Endothelial cell of umbilical vein (primary cell): ENCODE data around the gene PDE8B. TPM values are rescaled to one million over a fixed set of nuclear protein-coding genes. Genes with fewer than 3 reads are reported as not detected.

Experiments
- BruUV-seq: library from RNA; stranded (reverse); fragments of 400-500 nt; replicated peaks from 2 replicates; lab custom pipeline; 2021; lab: Mats Ljungman, UMichigan
- CTCF ChIA-PET: fragments of 300-600, 350-600 bp; sonication (Branson Sonifier 250); formaldehyde crosslinking; loops from one replicate; lab custom pipeline; 2021; ENCODE audit warnings: antibody characterized with exemption, inconsistent platforms; lab: Charles Lee
- POLR2A ChIA-PET: fragments of 300-600, 350-600 bp; sonication (Branson Sonifier 250); formaldehyde crosslinking; loops from one replicate; lab custom pipeline; 2021; ENCODE audit warnings: antibody characterized with exemption, inconsistent platforms; lab: Charles Lee
- DNase-seq: peaks from one replicate; pipeline ENCODE4 v3.0.0-alpha.2; 2011; ENCODE audit warnings: low read depth, low spot score
- FAIRE-seq: peaks from 2 replicates; lab custom pipeline; 2011; peaks lifted over from hg19 to GRCh38; lab: Jason Lieb, UNC
- H2AFZ ChIP-seq: 2 replicates; pipeline ENCODE4 v1.6.0; 2012; ENCODE audit warnings: low read depth, low read length, control low read depth, inconsistent platforms
- H3K27ac ChIP-seq: 2 replicates; pipeline ENCODE4 v1.5.1; 2011; ENCODE audit warnings: low read depth, mild to moderate bottlenecking, control low read depth, low read length, moderate library complexity; ENCODE audit not compliant: insufficient read depth
- H3K27me3 ChIP-seq, 2 experiments: 2 replicates each; pipeline versions ENCODE4 v1.6.0 to v1.6.1; 2011; ENCODE audit warnings: low read length in 2 of 2, mixed read lengths in 1 of 2; ENCODE audit not compliant: control insufficient read depth in 2 of 2, insufficient read depth in 2 of 2
- H3K36me3 ChIP-seq, 2 experiments: 2 replicates in 1 of 2; 3 replicates in 1 of 2; pipeline ENCODE4 v1.5.1; 2011; ENCODE audit warnings: low read length in 2 of 2, mild to moderate bottlenecking in 1 of 2, moderate library complexity in 1 of 2; ENCODE audit not compliant: control insufficient read depth in 2 of 2, insufficient read depth in 2 of 2; ENCODE audit errors: extremely low read depth in 1 of 2
- H3K4me1 ChIP-seq: 3 replicates; pipeline ENCODE4 v1.5.1; 2011; ENCODE audit warnings: mild to moderate bottlenecking, low read length; ENCODE audit not compliant: control insufficient read depth, insufficient read depth; ENCODE audit errors: extremely low read depth
- H3K4me2 ChIP-seq: 2 replicates; pipeline ENCODE4 v1.6.1; 2011; ENCODE audit warnings: low read length, control low read depth, mixed read lengths; ENCODE audit not compliant: insufficient read depth
- H3K4me3 ChIP-seq, 3 experiments: fragments of 200-600 bp in 1 of 3; sonication (generic), shearing (Covaris generic) in 1 of 3; replicated peaks in 1 of 3; 2 replicates each; pipeline ENCODE4 v1.5.1; 2011 to 2016; ENCODE audit warnings: control low read depth in 3 of 3, low read length in 3 of 3, mild to moderate bottlenecking in 2 of 3, inconsistent platforms in 1 of 3, low read depth in 1 of 3, moderate library complexity in 1 of 3; ENCODE audit not compliant: insufficient read depth in 1 of 3
- H3K79me2 ChIP-seq: 2 replicates; pipeline ENCODE4 v1.6.0; 2012; ENCODE audit warnings: low read length, inconsistent platforms; ENCODE audit not compliant: control insufficient read depth, insufficient read depth
- H3K9ac ChIP-seq: replicated peaks from 2 replicates; pipeline ENCODE3; 2011; ENCODE audit warnings: low read length, control low read depth; ENCODE audit not compliant: insufficient read depth; ENCODE audit errors: extremely low read depth
- H3K9me1 ChIP-seq: replicated peaks from 3 replicates; pipeline ENCODE4 v1.6.0; 2011; ENCODE audit warnings: mild to moderate bottlenecking, low read length; ENCODE audit not compliant: control insufficient read depth, insufficient read depth; ENCODE audit errors: extremely low read depth
- H3K9me3 ChIP-seq: replicated peaks from 2 replicates; pipeline ENCODE4 v1.5.1; 2012; ENCODE audit warnings: low read length, inconsistent platforms; ENCODE audit not compliant: control insufficient read depth, insufficient read depth
- H4K20me1 ChIP-seq: replicated peaks from 2 replicates; pipeline ENCODE3; 2011; ENCODE audit warnings: mild to moderate bottlenecking, low read length; ENCODE audit not compliant: control insufficient read depth, insufficient read depth; ENCODE audit errors: extremely low read depth
- EZH2 ChIP-seq: IDR thresholded peaks from 2 replicates; pipeline ENCODE4 v1.6.1; 2012; ENCODE audit warnings: borderline replicate concordance, low read depth, mild to moderate bottlenecking, moderate library complexity, low read length, inconsistent platforms; ENCODE audit not compliant: severe bottlenecking
- FOS ChIP-seq: IDR thresholded peaks from 2 replicates; pipeline ENCODE4 v1.6.1; 2011; ENCODE audit warnings: mild to moderate bottlenecking, low read length, moderate library complexity, borderline replicate concordance; ENCODE audit not compliant: insufficient read depth
- GATA2 ChIP-seq: IDR thresholded peaks from 2 replicates; pipeline ENCODE4 v1.7.0; 2011; ENCODE audit warnings: low read depth, mild to moderate bottlenecking, moderate library complexity, mixed read lengths, low read length; ENCODE audit not compliant: insufficient read length, insufficient read depth
- JUN ChIP-seq: IDR thresholded peaks from 2 replicates; pipeline ENCODE4 v1.6.1; 2011; ENCODE audit warnings: borderline replicate concordance, low read depth; ENCODE audit not compliant: insufficient read length, insufficient read depth
- MYC ChIP-seq: IDR thresholded peaks from one replicate; pipeline ENCODE4 v1.6.1; 2011; ENCODE audit warnings: mild to moderate bottlenecking, low read depth, low read length
- POLR2A ChIP-seq: IDR thresholded peaks from 2 replicates; pipeline ENCODE4 v1.6.1; 2012; ENCODE audit warnings: low read depth, mild to moderate bottlenecking, control low read depth, low read length
- POLR2AphosphoS5 ChIP-seq: IDR thresholded peaks from 2 replicates; pipeline ENCODE4 v1.6.1; 2012; ENCODE audit warnings: low read depth, mild to moderate bottlenecking, control low read depth, low read length, moderate library complexity; ENCODE audit not compliant: insufficient read depth
- dilution Hi-C: fragments of 300-500 bp; cut with MboI; formaldehyde crosslinking; loops from one replicate; pipeline ENCODE4 v1.15.0; 2019; ENCODE audit warnings: low sequenced_read_pairs; ENCODE audit not compliant: extremely low pct_ligation_motif_present
- intact Hi-C: fragments of 100-400 bp; cut with micrococcal nuclease; formaldehyde crosslinking; loops from one replicate; pipeline ENCODE4 v1.10.0; 2022
- polyA plus RNA-seq, 4 experiments: library from polyadenylated mRNA; depleted of rRNA in 3 of 4; stranded (reverse) in 3 of 4; unstranded in 1 of 4; fragments of >200 nt; gene quantifications; 2 replicates each; pipeline versions ENCODE4 v1.2.1 to v1.2.3, GENCODE V29; 2011 to 2012; ENCODE audit warnings: missing spikeins in 1 of 4
- total RNA-seq: library from RNA; stranded (reverse); gene quantifications from 2 replicates; pipeline ENCODE4 v1.2.3, GENCODE V29; 2021
- TF ChIP-seq, protein P1 (sequence below), 2 donors: IDR thresholded peaks; 1 replicate in 1 of 2; 2 replicates in 1 of 2; pipeline ENCODE4 v1.5.1; 2011; ENCODE audit warnings: low read length in 2 of 2, mild to moderate bottlenecking in 2 of 2, moderate library complexity in 2 of 2, control low read depth in 1 of 2, inconsistent platforms in 1 of 2, low read depth in 1 of 2; ENCODE audit not compliant: insufficient read depth in 1 of 2; ENCODE audit errors: extremely low read depth in 1 of 2
- TF ChIP-seq, protein P2 (sequence below): IDR thresholded peaks from 2 replicates; pipeline ENCODE4 v1.6.1; 2011; ENCODE audit not compliant: insufficient read depth, insufficient read length

Gene PDE8B
- total and polyA plus RNA-seq, 2 donors (not counting 3 experiments of a cell fraction or from before 2014, with no cell fraction given): not detected

DNA sequence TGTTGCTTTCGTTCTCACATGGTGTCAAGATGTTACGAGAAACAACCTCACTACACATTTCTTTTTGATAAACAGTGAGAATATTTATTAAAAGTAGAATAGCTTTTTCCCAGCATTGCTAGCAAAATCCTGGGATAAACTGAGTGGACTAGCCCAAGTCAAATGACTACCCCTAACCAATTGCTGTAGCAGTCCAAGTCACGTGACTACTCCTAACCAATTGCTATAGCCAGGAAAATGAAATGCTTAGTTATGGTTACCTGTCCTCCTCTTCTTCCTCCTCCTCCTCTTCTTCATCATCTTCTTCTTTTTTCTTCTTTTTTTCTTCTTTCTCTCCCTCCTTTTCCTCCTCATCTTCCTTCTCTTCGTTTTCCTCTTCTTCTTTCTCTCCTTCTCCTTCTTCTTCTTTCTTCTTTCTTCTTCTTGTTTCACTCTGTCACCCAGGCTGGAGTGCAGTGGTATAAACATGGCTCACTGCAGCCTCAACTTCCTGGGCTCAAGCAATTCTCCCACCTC, 85.4 kb downstream of the PDE8B start:
- POLR2A ChIA-PET: no interaction called here

More for the DNA sequence above, 85.4 kb downstream of the PDE8B start:
- DNase-seq (no peak), FAIRE-seq (no peak)
- no peak overlapping the region for H3K27ac ChIP-seq
- CTCF ChIA-PET: no interaction called here
- no peak overlapping the region for H2AFZ ChIP-seq
- no peaks in the 10 kb centered on the region for H3K9me3 ChIP-seq
- H3K4me2 ChIP-seq: no peak overlapping the region
- intact Hi-C loops (loop anchor here (10.0 kb wide), 1 partner anchor 1759 kb away; no protein-coding TSS in a partner anchor), dilution Hi-C loops (no loop called here)
- no peaks in the 10 kb centered on the region for H3K36me3 ChIP-seq
- no peaks in the 10 kb centered on the region for H3K4me1 ChIP-seq
- H3K9me1 ChIP-seq: no peaks in the 10 kb centered on the region
- no peaks in the 10 kb centered on the region for H4K20me1 ChIP-seq
- no TSS peak for BruUV-seq
- no peak overlapping the region for H3K9ac ChIP-seq
- H3K4me3 ChIP-seq: no peak overlapping the region
- H3K27me3 ChIP-seq: peaks cover 0 to 6% of the 10 kb centered on the region in 2 experiments
- TF ChIP-seq POLR2A (no peak), JUN (no peak), EZH2 (no peak), FOS (no peak), GATA2 (no peak), MYC (no peak), POLR2AphosphoS5 (no peak)
- TF ChIP-seq, protein P1, sequence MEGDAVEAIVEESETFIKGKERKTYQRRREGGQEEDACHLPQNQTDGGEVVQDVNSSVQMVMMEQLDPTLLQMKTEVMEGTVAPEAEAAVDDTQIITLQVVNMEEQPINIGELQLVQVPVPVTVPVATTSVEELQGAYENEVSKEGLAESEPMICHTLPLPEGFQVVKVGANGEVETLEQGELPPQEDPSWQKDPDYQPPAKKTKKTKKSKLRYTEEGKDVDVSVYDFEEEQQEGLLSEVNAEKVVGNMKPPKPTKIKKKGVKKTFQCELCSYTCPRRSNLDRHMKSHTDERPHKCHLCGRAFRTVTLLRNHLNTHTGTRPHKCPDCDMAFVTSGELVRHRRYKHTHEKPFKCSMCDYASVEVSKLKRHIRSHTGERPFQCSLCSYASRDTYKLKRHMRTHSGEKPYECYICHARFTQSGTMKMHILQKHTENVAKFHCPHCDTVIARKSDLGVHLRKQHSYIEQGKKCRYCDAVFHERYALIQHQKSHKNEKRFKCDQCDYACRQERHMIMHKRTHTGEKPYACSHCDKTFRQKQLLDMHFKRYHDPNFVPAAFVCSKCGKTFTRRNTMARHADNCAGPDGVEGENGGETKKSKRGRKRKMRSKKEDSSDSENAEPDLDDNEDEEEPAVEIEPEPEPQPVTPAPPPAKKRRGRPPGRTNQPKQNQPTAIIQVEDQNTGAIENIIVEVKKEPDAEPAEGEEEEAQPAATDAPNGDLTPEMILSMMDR (IDR thresholded peaks at IDR 0.05; ENCODE audit: extremely low read depth in 1 of 2, insufficient read depth in 1 of 2, low read depth in 1 of 2, low read length in 2 of 2): no peak
- TF ChIP-seq, protein P2, sequence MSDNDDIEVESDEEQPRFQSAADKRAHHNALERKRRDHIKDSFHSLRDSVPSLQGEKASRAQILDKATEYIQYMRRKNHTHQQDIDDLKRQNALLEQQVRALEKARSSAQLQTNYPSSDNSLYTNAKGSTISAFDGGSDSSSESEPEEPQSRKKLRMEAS: no peak
- no peaks in the 10 kb centered on the region for H3K79me2 ChIP-seq
